Activated CD8-positive, alpha-beta memory T cell treated with anti-CD3 and anti-CD28 coated beads, Interleukin-2, amount 50 U/mL, for 24 hours (primary cell): ENCODE results near the gene SPC25.
"Not testable (repeated sequence)": the region's sequence is repeated elsewhere in the genome, so short reads cannot be mapped to it uniquely, and the experiment has no call there.

Source experiments
- DNase-seq: peaks from one replicate; pipeline ENCODE4 v3.0.0-alpha.2; 2020; ENCODE audit errors: extremely low read depth

SPC25 gene

DNA sequence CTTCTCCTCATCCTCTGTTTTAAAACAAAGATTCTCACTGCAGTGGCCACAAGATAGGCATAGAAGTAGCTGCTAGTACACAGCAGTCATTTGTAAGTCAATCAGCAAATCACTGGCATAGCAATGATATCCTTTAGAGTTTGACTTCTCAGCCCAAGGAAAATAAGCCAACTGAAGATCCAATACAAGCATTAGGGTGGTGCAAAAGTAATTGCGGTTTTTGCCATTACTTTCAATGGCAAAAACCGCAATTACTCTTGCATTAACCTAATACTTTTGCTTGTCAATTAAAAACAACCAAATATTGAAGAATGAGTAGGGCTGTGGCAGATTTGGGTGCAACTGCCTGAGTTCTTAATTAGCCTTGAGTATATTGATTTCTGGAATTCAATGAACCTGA, 13.7 kb upstream of the SPC25 start:
- DNase-seq: no peak

GRCh38 chr2:168901003-168901402, 10.8 kb upstream of the SPC25 start, which contains the start of gene G6PC2:
Gene G6PC2 (plus strand): TSS chr2:168901291. CDS start chr2:168901332, 41 bp downstream.
- no peak for DNase-seq

DNA sequence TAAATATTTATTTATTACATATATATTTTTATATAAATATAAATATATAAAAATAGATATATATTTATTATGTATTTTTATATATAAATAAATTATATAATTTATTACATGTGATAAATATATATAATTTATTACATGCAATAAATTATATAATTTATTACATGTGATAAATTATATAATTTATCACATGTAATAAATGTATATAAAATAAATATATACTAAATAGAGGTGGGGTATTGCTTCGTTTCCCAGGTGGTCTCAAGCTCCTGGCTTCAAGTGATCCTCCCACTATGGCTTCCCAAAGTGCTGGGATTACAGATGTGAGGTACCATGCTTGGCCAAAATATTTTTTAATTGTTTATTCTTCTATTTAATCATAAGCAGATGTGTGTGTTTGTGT, 7.2 kb upstream of the SPC25 start:
- DNase-seq: no peak

DNA sequence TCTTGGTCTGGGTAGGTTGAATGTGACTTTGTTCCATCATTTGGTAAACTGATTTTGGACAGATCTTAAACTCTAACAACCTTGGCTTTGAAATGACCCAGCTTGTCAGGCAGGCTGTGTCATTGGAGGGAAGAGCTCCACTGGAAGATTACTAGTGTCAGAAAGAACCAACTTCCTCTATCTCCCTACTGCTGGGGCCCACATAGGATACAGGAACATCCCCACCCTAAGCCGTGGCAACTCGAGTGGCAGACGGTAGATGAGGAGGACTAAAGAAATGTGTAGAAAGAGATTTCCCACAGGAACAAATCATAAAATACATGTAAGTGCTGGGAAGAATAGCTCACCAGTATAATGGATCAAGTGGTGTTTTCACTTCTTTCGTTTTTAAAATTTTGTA, 6.6 kb upstream of the SPC25 start:
- no peak for DNase-seq

GRCh38 chr2:168895771-168896170, 5.5 kb upstream of the SPC25 start:
- DNase-seq: no peak

GRCh38 chr2:168894720-168895119, 4.5 kb upstream of the SPC25 start:
- no peak for DNase-seq

- DNase-seq: no peak
These were observed 3.9 kb upstream of the SPC25 start for GRCh38 chr2:168894101-168894500.

- no peak for DNase-seq
These were observed 2.1 kb upstream of the SPC25 start for GRCh38 chr2:168892327-168892726.

GRCh38 chr2:168889635-168890005, 610 bp downstream of the SPC25 start:
- DNase-seq: no peak

GRCh38 chr2:168884975-168885374, 5.3 kb downstream of the SPC25 start:
- DNase-seq: no peak

DNA sequence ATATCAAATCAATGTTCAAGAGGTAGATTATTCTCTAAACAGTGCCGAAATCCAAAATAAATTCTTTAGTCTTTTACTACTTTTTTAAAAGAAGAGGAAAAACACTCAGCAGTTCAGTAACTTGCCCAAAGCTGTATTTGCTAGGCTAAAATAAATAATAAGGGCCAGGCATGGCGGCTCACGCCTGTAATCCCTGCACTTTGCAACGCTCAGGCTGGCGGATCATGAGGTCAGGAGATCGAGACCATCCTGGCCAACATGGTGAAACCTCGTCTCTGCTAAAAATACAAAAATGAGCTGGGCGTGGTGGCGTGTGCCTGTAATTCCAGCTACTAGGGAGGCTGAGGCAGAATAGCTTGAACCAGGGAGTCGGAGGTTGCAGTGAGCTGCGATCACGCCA, 8.1 kb downstream of the SPC25 start:
- DNase-seq: not testable (repeated sequence)

DNA sequence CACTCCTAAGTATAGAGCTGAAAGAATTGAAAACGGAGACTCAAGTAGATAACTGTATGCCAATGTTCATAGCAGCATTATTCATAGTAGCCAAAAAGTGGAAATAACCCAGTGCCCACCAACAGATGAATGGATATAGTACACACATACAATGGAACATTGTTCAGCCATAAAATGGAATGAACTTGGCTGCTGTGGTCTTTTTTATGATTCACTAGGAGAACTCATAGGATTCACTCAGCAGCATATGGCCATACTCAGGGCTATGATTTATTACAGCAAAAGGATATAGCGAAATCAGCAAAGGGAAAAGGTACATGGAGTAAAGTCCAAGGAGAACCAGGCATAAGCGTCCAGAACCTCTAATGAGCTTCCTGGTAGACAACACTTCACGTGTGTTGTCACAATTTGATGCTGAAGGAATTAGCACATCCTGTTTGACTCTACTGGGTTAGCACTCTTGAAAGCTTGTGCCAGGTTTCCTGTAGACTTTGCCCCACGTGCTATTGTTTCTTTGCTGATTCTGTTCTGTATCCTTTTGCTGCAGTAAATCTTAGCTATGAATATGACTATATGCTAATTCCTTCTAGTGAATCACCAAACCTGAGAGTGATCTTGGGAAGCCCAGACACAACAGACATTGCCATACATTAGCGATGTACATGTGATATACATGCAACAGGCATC, 15.7 kb downstream of the SPC25 start:
- DNase-seq: no peak

DNA sequence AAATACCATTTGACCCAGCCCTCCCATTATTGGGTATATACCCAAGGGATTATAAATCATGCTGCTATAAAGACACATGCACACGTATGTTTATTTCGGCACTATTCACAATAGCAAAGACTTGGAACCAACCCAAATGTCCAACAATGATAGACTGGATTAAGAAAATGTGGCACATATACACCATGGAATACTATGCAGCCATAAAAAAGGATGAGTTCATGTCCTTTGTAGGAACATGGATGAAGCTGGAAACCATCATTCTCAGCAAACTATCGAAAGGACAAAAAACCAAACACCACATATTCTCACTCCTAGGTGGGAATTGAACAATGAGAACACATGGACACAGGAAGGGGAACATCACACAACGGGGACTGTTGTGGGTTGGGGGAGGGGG, 19.4 kb downstream of the SPC25 start:
- DNase-seq: not testable (repeated sequence)

DNA sequence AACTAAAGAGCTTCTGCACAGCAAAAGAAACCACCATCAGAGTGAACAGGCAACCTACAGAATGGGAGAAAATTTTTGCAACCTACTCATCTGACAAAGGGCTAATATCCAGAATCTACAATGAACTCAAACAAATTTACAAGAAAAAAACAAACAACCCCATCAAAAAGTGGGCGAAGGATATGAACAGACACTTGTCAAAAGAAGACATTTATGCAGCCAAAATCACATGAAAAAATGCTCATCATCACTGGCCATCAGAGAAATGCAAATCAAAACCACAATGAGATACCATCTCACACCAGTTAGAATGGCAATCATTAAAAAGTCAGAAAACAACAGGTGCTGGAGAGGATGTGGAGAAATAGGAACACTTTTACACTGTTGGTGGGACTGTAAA, 19.9 kb downstream of the SPC25 start:
- not testable (repeated sequence) for DNase-seq

GRCh38 chr2:168867164-168867563, 23.1 kb downstream of the SPC25 start:
- not testable (repeated sequence) for DNase-seq

DNA sequence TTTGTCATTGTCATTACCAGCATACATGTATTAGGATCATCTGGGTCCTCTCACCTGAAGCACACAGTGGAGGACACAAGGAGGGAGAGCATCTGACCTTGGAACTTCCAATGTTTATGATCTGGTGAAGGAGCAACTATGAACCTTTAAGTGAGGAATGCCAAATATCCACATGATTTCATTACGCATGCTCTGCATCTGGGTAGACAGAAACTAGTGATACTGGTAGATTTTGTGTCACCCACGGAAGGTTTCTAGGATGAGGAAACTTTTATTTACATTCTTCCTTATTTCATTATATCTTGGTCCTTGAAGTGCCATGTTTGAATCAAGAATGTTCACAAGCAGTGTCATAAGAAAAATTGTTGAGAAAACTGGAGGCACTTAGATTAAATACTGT, 32.1 kb downstream of the SPC25 start:
- DNase-seq: no peak

DNA sequence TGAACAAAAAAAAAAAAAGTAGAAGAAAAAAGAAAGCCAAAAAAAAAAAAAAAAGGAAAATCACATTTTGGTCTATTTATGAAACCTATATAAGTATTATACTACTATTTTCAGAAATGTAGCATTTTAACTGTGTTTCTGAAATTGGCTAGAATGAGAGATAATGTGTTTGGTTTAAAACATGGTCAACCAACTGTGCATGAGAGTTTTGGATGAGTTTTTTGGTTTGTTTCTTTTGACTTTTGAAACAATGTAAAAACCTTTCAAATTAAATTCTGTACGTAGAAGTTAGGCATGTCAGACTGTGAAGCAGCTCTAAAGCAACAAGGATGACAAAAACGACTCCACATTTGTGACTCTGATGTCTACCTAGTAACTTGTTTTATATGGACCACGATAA, 34.6 kb downstream of the SPC25 start:
- no peak for DNase-seq

DNA sequence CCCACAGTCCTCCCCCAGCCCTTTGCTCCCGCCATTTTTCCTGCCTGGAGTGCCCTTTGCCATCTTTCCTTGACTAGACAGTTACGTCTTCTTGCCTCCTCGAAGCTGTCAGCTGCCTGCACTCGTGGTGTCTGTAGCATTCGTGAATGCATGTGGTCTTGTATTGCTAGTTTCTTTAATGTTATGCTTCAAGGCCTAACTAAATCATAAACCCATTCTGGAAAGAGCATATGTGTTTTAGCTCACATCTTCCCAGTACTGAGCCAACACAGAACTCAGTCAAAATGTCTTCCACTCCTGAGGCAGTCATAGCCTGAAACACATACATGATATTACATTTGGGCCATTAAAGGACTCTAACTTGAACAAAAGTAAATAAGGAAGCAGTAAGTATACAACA, 35.6 kb downstream of the SPC25 start:
- no peak for DNase-seq

- DNase-seq: no peak
These were observed 36.8 kb downstream of the SPC25 start for GRCh38 chr2:168853471-168853870.

- no peak for DNase-seq
These were observed 37.7 kb downstream of the SPC25 start for GRCh38 chr2:168852481-168852880.

DNA sequence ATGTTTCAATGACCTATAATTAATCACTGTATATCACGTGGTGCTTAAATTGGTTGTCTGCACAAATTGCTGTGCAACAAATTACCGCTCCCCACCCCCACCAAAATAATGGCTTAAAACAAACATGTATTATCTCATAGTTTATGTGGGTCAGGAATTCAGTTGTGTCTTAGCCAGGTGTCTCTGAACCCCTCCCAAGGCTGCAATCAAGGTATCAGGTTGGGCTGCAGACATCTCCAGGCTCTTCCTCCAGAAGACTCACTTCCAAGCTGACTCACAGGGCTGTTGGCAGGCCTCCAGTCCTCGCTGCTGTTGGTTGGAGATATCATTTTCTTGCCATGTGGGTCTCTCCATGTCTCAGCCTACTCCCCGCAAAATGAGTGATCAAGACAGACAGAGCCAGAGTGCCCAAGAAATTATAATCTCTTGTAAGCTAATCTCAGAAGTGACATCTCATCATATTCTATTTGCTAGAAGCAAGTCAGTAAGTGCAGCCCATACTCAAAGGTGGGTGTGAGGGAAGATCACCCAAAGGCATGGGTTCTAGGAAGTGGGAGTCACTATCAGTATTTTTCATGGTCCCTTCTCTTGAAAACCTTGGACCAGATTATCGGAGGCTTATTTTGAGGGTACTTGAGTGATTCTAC, 38.4 kb downstream of the SPC25 start:
- no peak for DNase-seq

GRCh38 chr2:168850846-168851245, 39.4 kb downstream of the SPC25 start:
- no peak for DNase-seq

GRCh38 chr2:168849610-168850009, 40.6 kb downstream of the SPC25 start:
- DNase-seq: no peak

DNA sequence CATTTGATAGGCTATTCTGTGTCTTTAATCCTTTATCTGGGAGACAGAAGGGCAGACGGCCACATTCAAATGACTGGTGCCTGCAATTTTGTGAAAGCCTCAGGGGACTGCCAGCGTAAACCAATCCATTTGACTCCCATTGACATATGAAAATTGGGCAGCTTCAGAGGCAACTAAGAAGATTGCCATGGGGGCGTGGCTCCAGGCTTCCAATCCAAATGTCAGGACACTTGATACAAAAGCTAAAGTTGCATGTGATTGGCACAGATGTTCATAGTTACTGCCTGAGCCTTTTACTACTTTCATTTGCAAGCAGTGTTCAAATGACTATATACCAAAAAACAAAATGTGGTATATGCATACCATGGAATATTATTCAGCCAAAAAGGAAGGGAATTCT, 42.0 kb downstream of the SPC25 start:
- DNase-seq: no peak
